ENCODE data around the gene DMRTC1B.
"Not testable (repeated sequence)": the region's sequence is repeated elsewhere in the genome, so short reads cannot be mapped to it uniquely, and the experiment has no call there.

DMRTC1B gene

GRCh38 chrX:72776653-72777466, at the start of gene DMRTC1B:
TSS of gene DMRTC1B (plus strand) at chrX:72776890. CDS start at chrX:72845136, 68,246 bp downstream.
- not testable (repeated sequence) for DNase-seq

GRCh38 chrX:72727846-72728245, 48.8 kb upstream of the DMRTC1B start:
- DNase-seq = no peak

- not testable (repeated sequence) for DNase-seq
Observed at GRCh38 chrX:72733636-72734035, 43.1 kb upstream of the DMRTC1B start.

- DNase-seq = no peak
Observed at GRCh38 chrX:72735561-72735960, 41.1 kb upstream of the DMRTC1B start.

- not testable (repeated sequence) for DNase-seq
Observed at GRCh38 chrX:72745546-72745945, 31.1 kb upstream of the DMRTC1B start.

GRCh38 chrX:72748545-72748944, 28.1 kb upstream of the DMRTC1B start:
- DNase-seq = not testable (repeated sequence)

GRCh38 chrX:72760454-72760853, 16.2 kb upstream of the DMRTC1B start:
- DNase-seq = not testable (repeated sequence)

- DNase-seq = not testable (repeated sequence)
Observed at GRCh38 chrX:72777467-72777790, 739 bp downstream of the DMRTC1B start.

GRCh38 chrX:72778146-72778545, 1.5 kb downstream of the DMRTC1B start:
- DNase-seq = not testable (repeated sequence)

- not testable (repeated sequence) for DNase-seq
Observed at GRCh38 chrX:72782560-72782959, 5.9 kb downstream of the DMRTC1B start, which contains the start of gene FAM236B. TSS of gene FAM236B (minus strand) at chrX:72782660. CDS start at chrX:72782560, 100 bp downstream.

GRCh38 chrX:72783365-72783936, 6.8 kb downstream of the DMRTC1B start:
- DNase-seq = not testable (repeated sequence)

GRCh38 chrX:72783964-72784363, 7.3 kb downstream of the DMRTC1B start:
- DNase-seq = not testable (repeated sequence)

- DNase-seq = not testable (repeated sequence)
Observed at GRCh38 chrX:72788142-72788541, 11.5 kb downstream of the DMRTC1B start.

GRCh38 chrX:72790390-72790789, 13.7 kb downstream of the DMRTC1B start:
- DNase-seq = not testable (repeated sequence)

- DNase-seq = not testable (repeated sequence)
Observed at GRCh38 chrX:72808110-72808509, 31.4 kb downstream of the DMRTC1B start, which contains the start of gene FAM236D. TSS of gene FAM236D (minus strand) at chrX:72808210. CDS start at chrX:72808110, 100 bp downstream.

GRCh38 chrX:72830701-72831100, 54.0 kb downstream of the DMRTC1B start:
- DNase-seq = not testable (repeated sequence)

- not testable (repeated sequence) for DNase-seq
Observed at GRCh38 chrX:72837532-72837931, 60.8 kb downstream of the DMRTC1B start.

- not testable (repeated sequence) for DNase-seq
Observed at GRCh38 chrX:72882898-72883297, 106.2 kb downstream of the DMRTC1B start.

GRCh38 chrX:72889740-72890139, 113.0 kb downstream of the DMRTC1B start:
- DNase-seq = not testable (repeated sequence)

Measured in NCI-H774 (cell line).